Measurements from ENCODE around the gene SIK2.
"Not testable (repeated sequence)": the region's sequence is repeated elsewhere in the genome, so short reads cannot be mapped to it uniquely, and the experiment has no call there.

SIK2 gene

DNA sequence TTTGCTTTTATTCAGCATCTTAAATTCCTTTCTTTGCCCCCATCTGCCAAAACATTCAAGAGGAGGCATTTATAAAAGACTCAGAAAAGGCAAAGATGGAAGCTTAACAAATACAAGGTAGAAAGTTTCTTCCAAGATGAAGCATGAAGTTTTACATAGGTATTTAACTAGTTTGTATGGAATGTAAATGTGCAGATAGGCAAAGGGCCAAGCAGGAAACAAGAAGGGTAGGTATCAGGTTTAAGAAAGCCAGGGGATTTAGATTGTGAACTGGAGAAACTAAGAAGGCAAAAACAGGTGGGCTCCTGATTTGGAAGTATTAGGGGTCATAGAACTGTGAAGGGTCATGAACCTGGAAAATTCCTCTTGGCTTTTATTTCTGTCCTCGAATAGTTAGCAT lies 101.3 kb downstream of the SIK2 start:
- no peak for DNase-seq

- DNase-seq, result no peak
Measured at GRCh38 chr11:111707039-111707690, 104.9 kb downstream of the SIK2 start.

DNA sequence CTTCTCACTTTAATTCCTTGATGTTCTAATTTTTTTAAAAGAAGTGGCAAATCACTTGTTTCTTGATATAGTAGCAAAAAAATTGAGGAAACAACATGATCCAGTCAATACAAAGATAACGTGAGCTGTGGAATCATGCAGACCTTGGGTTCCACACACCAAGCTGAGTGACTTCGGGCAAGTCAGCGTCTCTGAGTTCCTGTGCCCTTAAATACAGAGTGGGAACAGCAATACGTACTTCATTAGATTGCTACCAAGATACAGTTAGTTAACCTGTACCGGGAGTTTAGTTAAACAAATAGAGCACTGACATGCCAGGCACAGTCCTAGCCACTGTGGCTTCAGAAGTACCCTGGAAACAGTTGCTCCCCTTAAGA lies 105.4 kb downstream of the SIK2 start:
- no peak for DNase-seq

GRCh38 chr11:111714522-111714921 lies 112.3 kb downstream of the SIK2 start:
- DNase-seq, result no peak

GRCh38 chr11:111715142-111715816 lies 113.0 kb downstream of the SIK2 start:
- DNase-seq, result no peak

DNA sequence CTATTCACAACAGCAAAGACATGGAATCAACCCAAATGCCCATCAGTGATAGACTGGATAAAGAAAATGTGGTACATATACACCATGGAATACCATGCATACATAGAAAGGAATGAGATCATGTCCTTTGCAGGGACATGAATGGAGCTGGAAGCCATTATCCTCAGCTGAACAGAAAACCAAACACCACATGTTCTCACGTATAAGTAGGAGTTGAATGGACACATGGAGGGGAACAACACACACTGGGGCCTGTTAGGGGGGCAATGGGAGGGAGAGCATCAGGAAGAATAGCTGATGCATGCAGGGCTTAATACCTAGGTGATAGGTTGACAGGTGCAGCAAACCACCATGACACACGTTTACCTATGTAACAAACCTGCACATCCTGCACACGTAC lies 115.4 kb downstream of the SIK2 start:
- DNase-seq, result not testable (repeated sequence)

GRCh38 chr11:111718436-111718835 lies 116.2 kb downstream of the SIK2 start:
- DNase-seq, result no peak

- no peak for DNase-seq
Measured at GRCh38 chr11:111718859-111719258, 116.6 kb downstream of the SIK2 start.

DNA sequence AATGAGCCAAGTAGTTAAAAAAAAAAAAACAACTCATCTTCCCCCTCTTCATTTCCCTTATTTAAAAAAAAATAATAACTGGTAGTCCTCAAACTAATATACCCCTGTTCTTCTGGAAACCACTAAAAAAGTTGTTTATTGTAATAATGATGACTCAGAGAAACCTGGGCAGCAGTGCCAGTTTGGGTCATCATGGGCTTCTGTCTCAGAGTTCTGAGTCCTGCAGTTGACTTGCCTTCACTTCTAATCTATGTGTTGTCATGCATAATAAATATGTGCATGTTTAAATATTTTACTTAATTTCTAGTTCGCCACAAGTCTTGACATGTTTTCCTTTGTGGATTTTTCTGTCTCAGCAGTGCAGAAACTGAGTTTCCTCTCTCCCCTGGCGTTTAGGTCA lies 117.1 kb downstream of the SIK2 start:
- DNase-seq, result no peak

DNA sequence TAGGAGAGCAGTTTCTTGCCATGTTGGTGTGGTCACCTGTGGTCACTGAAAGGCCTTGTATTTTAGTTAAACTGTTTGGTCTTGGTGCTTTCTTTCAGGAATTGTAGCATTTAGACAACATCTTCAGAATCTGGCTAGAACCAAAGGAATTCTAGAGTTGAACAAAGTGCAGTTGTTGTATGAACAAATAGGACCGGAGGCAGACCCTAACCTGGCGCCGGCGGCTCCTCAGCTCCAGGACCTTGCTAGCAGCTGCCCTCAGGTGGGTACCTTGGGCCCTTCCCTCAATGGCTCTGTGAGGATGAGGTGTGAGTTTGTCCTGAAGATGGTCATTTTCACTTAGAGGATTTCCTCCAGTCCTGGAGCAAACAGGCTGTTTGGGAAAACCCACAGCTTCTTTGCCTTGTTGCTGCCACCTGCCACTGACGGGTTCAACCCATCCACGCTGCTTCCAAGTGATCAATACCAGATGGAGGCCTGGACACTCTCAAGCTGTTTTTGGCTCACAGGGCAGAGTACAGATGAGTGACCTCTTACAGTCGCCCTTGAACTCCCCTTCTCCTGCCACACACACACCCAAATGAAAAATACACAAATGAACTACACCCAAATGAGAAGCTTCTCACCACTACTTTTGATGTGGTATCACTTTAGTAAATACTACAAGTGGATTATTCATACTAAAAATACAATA lies 118.7 kb downstream of the SIK2 start:
- DNase-seq, result no peak

DNA sequence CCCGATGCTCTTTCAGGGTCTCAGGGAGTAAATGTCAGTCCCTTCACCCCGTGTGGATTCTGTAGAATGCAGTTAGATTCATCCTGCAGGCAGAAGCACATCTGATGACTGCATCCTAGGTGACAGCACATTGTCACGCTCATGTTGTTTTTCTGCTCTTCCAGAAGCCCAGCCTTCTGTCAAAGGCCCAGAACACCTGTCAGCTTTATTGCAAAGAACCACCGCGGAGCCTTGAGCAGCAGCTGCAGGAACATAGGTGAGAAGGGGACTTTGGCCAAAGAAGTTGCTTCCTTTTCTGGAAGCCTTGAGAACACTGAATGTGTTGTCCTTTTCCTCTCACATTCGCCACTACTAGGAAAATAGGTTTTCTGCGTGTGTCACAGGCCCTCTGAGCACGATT lies 120.3 kb downstream of the SIK2 start:
- DNase-seq, result no peak

DNA sequence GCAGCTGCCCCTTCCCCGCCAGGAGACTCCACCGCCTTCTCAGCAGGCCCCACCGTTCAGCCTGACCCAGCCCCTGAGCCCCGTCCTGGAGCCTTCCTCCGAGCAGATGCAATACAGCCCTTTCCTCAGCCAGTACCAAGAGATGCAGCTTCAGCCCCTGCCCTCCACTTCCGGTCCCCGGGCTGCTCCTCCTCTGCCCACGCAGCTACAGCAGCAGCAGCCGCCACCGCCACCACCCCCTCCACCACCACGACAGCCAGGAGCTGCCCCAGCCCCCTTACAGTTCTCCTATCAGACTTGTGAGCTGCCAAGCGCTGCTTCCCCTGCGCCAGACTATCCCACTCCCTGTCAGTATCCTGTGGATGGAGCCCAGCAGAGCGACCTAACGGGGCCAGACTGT lies 121.3 kb downstream of the SIK2 start:
- no peak for DNase-seq

GRCh38 chr11:111724615-111725129 lies 122.4 kb downstream of the SIK2 start:
- no peak for DNase-seq

GRCh38 chr11:111725621-111726020 lies 123.4 kb downstream of the SIK2 start:
- no peak for DNase-seq

- no peak for DNase-seq
Measured at GRCh38 chr11:111726301-111726713, 124.1 kb downstream of the SIK2 start.

DNA sequence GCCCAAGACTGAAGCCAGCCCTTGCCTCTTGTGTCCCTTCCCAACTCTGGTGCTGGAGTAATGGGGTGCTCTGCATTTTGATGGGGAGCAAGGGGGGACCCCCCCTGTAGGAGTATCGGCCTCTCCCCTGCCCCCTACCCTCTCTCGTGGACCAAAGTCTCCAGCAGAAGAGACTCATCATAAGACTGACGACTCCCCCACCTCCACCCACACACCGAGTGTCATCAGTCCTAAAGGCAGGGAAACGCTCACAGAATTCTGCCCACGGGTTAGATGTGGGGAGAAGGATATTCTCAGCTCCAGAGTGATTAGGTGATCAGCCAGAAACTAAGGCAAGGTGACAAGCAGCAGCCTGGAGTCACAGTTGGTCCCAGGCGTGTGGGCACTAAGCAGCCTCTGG lies 125.2 kb downstream of the SIK2 start:
- no peak for DNase-seq

DNA sequence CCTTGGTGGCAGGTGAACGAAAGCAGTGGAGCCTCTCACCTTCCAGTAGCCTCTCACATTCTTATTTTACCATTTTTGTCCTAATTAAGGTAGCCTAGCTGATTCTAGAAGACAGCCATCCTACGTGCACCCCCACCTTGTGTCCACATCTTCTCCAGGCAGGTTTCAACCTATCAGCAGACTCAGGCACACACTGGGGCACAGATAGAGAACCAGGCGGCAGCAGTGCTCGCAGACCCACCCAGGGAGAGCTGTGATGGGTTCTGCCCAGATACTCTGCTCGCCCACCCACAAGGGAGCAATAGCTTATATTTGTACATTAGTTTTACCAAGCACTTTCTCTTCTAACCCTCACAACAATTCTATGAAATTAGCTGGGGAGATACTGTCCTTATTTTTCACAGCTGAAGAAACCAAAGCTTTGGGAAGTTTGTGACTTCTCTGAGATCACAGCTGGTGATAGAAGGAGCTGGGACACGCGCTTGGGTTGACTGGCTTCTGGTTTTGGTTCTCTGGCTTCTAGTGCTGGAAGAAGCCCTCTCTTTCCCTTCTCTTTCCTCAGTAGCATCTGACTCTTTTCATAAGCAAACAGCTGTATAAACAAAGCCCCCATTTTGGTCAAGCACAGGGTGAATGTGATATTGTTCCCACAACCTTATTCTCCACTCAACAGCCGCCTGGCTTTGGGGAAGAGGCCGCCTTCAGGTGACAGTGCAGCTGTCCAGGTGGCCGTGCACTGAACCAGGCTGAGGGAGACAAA lies 127.0 kb downstream of the SIK2 start:
- DNase-seq, result no peak

GRCh38 chr11:111729831-111730311 lies 127.6 kb downstream of the SIK2 start:
- DNase-seq, result no peak

DNA sequence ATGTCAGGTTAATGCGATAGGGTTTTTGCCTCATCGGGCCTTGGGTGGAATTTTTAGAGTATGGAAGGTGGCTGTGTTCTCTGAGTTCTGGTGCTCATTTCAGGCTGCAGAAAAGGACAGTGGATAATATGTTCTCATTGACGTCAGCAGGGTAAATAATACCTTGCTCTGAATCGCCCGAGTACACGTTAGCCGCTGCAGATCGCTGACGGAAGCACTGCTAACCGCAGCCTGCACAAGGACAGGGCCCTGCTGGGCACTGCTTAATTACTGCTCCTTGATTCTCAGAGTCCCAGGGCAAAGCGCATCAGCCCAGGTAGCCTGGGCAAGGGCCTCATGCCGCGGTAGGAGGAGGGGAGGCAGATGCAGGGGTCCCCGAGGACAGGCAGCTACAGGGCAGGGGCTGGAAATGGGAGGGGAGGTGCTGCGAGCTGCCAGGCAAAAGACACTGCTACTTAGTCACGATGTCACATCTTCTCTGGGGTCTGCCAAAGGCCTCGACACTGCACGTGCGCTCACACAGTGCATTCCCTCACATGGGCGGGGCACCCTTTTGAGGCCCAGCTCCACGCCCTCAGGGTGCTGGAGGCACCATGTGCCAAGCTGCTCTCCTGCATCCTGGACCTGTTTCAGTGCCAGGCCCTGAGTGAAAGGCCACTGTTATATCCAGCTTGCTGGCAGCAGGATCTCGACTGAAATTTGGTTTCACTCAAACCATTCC lies 128.8 kb downstream of the SIK2 start:
- DNase-seq, result no peak

DNA sequence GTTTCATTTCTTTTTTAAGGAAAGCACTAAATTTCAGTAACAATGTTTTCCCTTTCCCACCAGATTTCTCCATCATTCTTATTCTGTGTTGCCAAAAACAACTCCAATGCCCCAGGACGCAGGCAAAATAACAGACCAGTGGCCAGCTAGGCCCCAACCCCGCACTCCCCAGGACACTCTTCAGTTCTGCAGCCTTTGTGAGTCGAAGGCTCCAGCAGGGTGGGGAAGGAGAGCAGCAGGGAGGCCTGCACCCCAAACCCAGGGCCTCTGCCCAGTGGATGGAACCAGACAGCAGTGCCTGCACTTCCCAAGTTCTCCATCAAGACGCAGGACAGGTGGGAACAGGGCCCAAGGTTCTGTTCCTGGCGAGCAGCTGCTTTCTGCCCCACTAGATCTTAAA lies 129.6 kb downstream of the SIK2 start:
- DNase-seq, result no peak

GRCh38 chr11:111733016-111733415 lies 130.8 kb downstream of the SIK2 start:
- no peak for DNase-seq

DNA sequence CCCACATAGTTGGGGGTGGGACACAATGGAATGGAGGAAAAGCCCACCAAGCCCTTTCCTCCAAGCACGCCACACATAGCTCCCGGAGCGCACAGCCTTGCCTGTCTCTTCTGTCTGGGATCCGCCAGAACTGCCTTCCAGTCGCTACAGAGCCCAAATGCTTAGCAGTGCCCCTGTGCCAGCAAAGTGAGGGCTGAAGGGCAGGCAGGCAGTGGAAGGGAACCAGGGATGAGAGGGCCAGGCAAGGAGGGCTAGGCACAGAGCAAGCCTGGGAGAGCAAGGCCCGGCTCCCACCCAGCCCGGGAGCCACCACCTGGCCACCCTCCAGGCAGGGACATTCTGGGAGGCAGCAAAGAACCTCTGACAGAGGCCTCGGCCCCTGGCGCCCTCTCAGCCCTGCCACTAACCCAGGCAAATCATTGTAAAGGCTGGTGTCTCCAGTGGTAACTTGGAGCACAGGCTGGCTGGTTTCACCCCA lies 131.4 kb downstream of the SIK2 start:
- no peak for DNase-seq

Measured in GDM1 (cell line).